ENCODE data around the gene MRPL30.
A peak's percentile ranks its signal among the peaks of the same experiment; 100 is the strongest.

The MRPL30 gene

GRCh38 chr2:99198103-99198841, 17.3 kb downstream of the MRPL30 start:
- no peak overlapping the region for H3K4me2 ChIP-seq (ENCODE audit: low read depth, low read length, poor library complexity, severe bottlenecking)
- no peaks in the 10 kb centered on the region for H3K9me2 ChIP-seq (replicated peaks; ENCODE audit: low read depth, low read length)
- H3K36me3 ChIP-seq (ENCODE audit: insufficient read depth, low read length): peaks cover 24% of the 10 kb centered on the region; the same call in 1 of the 2 replicates
- no peaks in the 10 kb centered on the region for H3K79me2 ChIP-seq (ENCODE audit: insufficient read depth, low read length)
- H3K9ac ChIP-seq (ENCODE audit: low read depth, low read length, poor library complexity, severe bottlenecking): no peak overlapping the region
- H3K27me3 ChIP-seq (ENCODE audit: insufficient read depth, low read length, poor library complexity, severe bottlenecking): no peaks in the 10 kb centered on the region
- no peaks in the 10 kb centered on the region for H3F3A ChIP-seq (ENCODE audit: low read depth)
- H3K4me1 ChIP-seq (ENCODE audit: insufficient read depth, low read length, poor library complexity, severe bottlenecking): no peaks in the 10 kb centered on the region
- H3K9me3 ChIP-seq (ENCODE audit: insufficient read depth, low read depth, low read length): no peaks in the 10 kb centered on the region
- TF ChIP-seq EZH2phosphoT487 (IDR thresholded peaks at IDR 0.05; ENCODE audit: borderline replicate concordance) (no peak), CTCF (conservative IDR thresholded peaks at IDR 0.05; ENCODE audit: low read length) (0 out of 2 replicates have a peak, but pooled peaks have one; percentile 11)
- H2AFZ ChIP-seq (ENCODE audit: low read length): no peak overlapping the region
- H3K4me3 ChIP-seq (ENCODE audit: low read length, poor library complexity, severe bottlenecking): no peak overlapping the region
- H4K20me1 ChIP-seq (ENCODE audit: insufficient read depth, low read length, poor library complexity, severe bottlenecking): no peaks in the 10 kb centered on the region

- H4K20me1 ChIP-seq (ENCODE audit: insufficient read depth, low read length, poor library complexity, severe bottlenecking): no peaks in the 10 kb centered on the region
- H3K79me2 ChIP-seq (ENCODE audit: insufficient read depth, low read length): no peaks in the 10 kb centered on the region
- no peak overlapping the region for H2AFZ ChIP-seq (ENCODE audit: low read length)
- H3K9me2 ChIP-seq (replicated peaks; ENCODE audit: low read depth, low read length): no peaks in the 10 kb centered on the region
- H3K4me1 ChIP-seq (ENCODE audit: insufficient read depth, low read length, poor library complexity, severe bottlenecking): no peaks in the 10 kb centered on the region
- peaks cover 23% of the 10 kb centered on the region; the same call in 1 of the 2 replicates for H3K36me3 ChIP-seq (ENCODE audit: insufficient read depth, low read length)
- H3K27me3 ChIP-seq (ENCODE audit: insufficient read depth, low read length, poor library complexity, severe bottlenecking): no peaks in the 10 kb centered on the region
- H3K4me2 ChIP-seq (ENCODE audit: low read depth, low read length, poor library complexity, severe bottlenecking): no peak overlapping the region
- no peaks in the 10 kb centered on the region for H3F3A ChIP-seq (ENCODE audit: low read depth)
- TF ChIP-seq CTCF (conservative IDR thresholded peaks at IDR 0.05; ENCODE audit: low read length) (no peak), EZH2phosphoT487 (IDR thresholded peaks at IDR 0.05; ENCODE audit: borderline replicate concordance) (no peak)
- H3K9ac ChIP-seq (ENCODE audit: low read depth, low read length, poor library complexity, severe bottlenecking): no peak overlapping the region
- no peak overlapping the region for H3K4me3 ChIP-seq (ENCODE audit: low read length, poor library complexity, severe bottlenecking)
- H3K9me3 ChIP-seq (ENCODE audit: insufficient read depth, low read depth, low read length): no peaks in the 10 kb centered on the region
Observed at GRCh38 chr2:99200076-99200800, 19.3 kb downstream of the MRPL30 start.

- peaks cover 5% of the 10 kb centered on the region; the same call in 1 of the 2 replicates for H3K36me3 ChIP-seq (ENCODE audit: insufficient read depth, low read length)
- H3K9me2 ChIP-seq (replicated peaks; ENCODE audit: low read depth, low read length): no peaks in the 10 kb centered on the region
- no peaks in the 10 kb centered on the region for H4K20me1 ChIP-seq (ENCODE audit: insufficient read depth, low read length, poor library complexity, severe bottlenecking)
- no peaks in the 10 kb centered on the region for H3K9me3 ChIP-seq (ENCODE audit: insufficient read depth, low read depth, low read length)
- H3F3A ChIP-seq (ENCODE audit: low read depth): no peaks in the 10 kb centered on the region
- no peak overlapping the region for H3K4me3 ChIP-seq (ENCODE audit: low read length, poor library complexity, severe bottlenecking)
- H3K79me2 ChIP-seq (ENCODE audit: insufficient read depth, low read length): no peaks in the 10 kb centered on the region
- TF ChIP-seq CTCF (conservative IDR thresholded peaks at IDR 0.05; ENCODE audit: low read length): no peak; the same call in 1 of the 2 replicates
- no peak overlapping the region for H3K4me2 ChIP-seq (ENCODE audit: low read depth, low read length, poor library complexity, severe bottlenecking)
- H2AFZ ChIP-seq (ENCODE audit: low read length): no peak overlapping the region
- no peaks in the 10 kb centered on the region for H3K4me1 ChIP-seq (ENCODE audit: insufficient read depth, low read length, poor library complexity, severe bottlenecking)
- no peaks in the 10 kb centered on the region for H3K27me3 ChIP-seq (ENCODE audit: insufficient read depth, low read length, poor library complexity, severe bottlenecking)
- no peak overlapping the region for H3K9ac ChIP-seq (ENCODE audit: low read depth, low read length, poor library complexity, severe bottlenecking)
Observed at GRCh38 chr2:99201959-99202678, 21.1 kb downstream of the MRPL30 start.

All from Loucy (cell line).